ENCODE measurements around the gene USP20.
"Not testable (repeated sequence)": the region's sequence is repeated elsewhere in the genome, so short reads cannot be mapped to it uniquely, and the experiment has no call there.

USP20 gene

DNA sequence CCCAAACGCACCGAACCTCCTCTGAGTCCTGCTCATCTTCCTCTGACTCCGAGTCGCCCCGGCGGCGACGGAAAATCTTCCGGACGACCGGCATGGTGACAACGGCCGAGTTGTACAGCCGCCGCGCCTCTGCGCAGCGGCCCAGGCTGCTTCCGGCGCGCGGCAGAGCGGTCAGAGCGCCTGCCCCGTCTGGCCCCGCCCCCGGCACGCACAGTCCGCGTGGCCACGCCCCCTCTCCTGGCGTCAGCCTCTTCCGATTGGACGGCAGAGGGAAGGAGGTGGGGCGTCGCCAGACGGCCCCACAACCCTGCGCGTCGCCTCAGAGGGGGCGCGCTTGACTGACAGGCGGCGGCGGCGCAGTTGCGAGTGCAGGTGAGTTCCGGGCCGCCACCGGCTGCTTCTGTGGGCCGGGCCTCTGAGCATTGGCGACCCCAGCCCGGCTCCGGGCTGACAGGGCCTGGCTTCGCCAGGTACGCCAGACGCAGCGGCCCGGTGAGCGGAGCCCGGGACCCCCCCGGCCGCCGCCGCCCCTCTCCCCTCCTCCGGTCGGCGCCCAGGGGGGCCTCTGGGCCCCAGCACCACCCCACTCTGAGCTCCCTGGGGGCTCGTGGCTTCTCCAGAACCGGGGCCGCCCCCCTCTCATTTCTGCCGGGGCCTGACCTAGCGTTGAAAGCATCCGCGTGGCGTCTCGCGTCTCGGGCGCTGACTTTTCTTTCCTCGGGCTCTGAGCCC is at the start of gene USP20, which contains the start of gene C9orf78:
Gene USP20 (plus strand): TSS at position 331 of the 732 bp plus-strand sequence. CDS start 17,098 bp downstream, outside the sequence.
Gene C9orf78 (minus strand): TSS at position 148 of the 732 bp plus-strand sequence. CDS start 54 bp downstream, at position 94.
- DNase-seq (ENCODE audit: low spot score), result peak; percentile 96

DNA sequence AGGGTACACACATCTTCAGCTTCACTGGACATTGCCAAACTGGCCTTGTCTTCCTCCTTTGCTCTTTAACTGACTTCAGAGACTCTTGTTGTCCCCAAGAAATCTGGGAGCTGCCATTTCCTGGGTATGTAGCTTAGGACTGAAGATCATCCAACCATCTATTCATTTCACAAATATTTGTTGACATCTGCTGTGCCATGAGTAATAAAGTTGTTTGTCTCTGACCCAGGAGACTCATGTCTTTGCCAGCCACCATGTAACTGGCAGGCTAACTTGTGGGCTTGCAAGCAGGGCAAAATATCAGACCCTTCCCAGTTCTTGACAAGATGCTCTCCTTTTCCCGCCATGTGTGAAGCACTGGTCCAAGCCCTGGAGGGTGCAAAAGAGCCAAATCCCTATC is 49.4 kb upstream of the USP20 start:
- no peak for DNase-seq (ENCODE audit: low spot score)

DNA sequence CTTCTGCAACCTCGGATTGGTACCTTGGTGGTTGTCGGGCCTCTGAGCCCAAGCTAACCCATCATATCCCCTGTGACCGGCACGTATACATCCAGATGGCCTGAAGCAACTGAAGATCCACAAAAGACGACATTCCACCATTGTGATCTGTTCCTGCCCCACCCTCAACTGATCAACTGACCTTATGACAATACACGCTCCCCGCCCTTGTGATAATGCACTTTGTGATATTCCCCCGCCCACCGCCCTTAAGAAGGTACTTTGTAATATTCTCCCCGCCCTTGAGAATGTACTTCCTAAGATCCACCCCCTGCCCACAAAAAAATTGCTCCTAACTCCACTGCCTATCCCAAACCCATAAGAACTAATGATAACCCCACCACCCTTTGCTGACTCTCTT is 48.8 kb upstream of the USP20 start:
- no peak for DNase-seq (ENCODE audit: low spot score)

DNA sequence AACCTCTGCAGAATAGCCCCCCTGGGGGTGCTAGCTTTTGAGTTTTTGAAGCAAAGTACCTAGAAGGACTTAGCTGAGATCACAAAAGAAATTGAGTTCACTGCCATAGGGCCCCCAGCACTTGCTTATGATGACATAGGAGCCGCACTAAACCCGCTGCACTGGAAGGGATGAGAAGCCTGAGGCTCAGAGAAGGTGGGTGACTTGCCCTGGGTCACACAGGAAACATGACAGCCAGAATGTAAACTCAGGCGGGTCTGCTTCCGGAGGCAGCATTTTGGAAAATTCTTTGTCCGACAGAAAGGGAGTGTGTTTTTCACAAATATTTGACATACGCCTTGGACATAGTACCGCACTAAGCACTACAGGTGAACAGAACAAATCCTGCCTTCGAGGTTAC is 40.7 kb upstream of the USP20 start:
- no peak for DNase-seq (ENCODE audit: low spot score)

DNA sequence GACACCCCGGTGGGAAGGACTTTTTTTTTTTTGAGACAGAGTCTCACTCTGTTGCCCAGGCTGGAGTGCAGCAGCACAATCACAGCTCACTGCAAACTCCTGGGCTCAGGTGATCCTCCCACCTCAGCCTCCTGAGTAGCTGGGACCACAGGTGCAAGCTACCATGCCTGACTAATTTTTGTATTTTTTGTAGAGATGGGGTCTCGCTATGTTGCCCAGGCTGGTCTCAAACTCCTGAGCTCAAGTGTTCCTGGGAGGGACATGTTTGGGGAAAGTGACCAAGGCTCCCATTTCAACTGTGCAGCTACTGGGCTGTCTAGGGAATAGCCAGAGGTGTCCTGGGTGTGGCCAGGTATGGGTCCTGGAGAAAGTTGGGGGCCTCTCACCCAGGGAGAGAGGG is 39.2 kb upstream of the USP20 start:
- not testable (repeated sequence) for DNase-seq (ENCODE audit: low spot score)

DNA sequence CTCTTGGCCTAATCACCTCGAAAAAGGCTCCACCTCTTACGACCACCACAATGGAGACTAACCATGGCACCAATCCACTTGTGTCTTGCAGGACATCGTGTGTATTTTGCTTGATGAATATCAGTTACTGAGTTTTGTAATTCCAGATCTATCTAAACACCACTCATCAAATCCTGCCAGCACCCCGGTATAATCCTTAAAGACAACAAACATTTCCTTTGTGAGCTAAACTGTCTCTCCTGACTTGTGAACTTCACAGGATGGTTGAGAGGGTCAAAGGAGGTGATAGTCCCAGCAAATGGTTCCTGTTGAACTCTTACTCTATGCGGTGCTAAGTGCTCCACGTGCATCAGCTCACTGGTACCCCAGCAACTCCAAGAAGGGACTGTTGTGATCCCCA is 36.3 kb upstream of the USP20 start:
- DNase-seq (ENCODE audit: low spot score), result no peak

DNA sequence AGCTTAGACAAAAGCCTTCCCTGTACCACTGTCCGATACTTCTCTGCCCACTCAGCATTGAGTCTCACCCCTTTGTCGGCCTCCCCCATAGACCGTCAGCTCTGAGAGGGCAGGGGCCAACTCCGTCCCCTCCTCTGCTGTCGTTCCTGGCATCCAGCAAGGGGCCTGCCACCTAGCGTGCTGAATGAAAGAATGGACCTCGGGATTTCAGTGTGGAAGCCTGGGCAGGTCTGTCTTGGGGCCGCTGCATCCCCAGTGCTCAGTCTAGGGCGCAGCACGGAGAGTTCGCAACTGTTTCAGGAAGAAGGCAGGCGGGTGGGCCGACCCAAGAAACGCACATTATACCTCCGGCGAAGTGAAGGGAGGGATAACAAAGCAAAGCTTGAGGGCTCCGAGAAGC is 33.8 kb upstream of the USP20 start:
- no peak for DNase-seq (ENCODE audit: low spot score)

DNA sequence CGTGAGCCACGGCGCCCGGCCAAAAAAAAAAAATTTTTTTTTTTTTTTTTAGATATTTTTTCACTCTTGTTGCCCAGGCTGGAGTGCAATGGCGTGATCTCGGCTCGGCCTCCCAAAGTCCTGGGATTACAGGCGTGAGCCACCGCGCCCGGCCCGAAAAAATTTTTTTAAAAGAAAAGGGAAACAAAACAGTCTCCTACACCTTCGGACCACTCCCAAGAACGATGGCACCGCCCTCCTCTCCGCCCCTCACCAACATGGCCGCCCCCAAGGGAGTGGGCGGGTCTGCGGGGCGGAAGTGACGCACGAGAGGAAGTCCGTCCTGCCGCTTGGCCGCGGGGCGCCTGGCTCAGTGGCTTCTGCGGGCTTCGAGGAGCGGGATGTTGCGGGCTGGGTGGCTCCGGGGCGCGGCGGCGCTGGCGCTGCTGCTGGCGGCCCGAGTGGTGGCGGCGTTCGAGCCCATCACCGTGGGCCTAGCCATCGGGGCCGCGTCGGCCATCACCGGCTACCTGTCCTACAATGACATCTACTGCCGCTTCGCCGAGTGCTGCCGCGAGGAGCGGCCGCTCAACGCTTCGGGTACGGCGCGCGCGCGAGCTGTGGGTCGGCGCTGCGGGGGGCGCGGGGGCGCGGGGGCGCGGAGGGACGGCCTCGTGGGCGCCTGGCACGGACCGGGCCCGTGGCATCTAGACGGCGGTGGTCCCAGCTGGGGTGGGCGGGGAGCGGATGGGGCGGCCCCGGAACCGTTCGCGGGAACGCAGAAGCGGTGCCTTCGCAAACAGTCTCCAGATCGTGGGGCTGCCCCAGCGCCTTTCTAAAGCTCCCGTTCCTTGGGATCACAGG is 32.2 kb upstream of the USP20 start, which contains the start of gene TOR1B:
Gene TOR1B (plus strand): TSS at position 352 of the 843 bp plus-strand sequence. CDS start 29 bp downstream, at position 381.
- DNase-seq (ENCODE audit: low spot score), result peak; percentile 94

DNA sequence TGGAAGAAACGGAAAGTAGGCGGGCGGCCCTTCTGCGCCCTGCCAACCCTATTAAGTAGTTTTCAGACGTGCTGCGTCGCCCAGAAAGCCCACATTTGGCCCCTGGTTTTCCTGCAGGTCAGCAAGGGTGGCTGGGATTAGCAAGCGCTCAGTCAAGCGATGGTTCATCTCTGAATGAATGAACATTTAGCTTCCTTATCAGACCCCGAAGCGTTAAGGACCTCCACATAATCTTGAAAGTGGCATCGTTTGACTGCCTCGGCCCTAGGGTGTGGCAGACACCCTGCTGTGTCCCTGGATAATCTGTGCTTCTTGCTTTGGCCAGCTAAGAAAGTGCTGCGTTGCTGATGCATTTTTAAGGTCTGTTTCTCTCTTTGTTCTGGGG is 31.6 kb upstream of the USP20 start:
- DNase-seq (ENCODE audit: low spot score), result no peak

DNA sequence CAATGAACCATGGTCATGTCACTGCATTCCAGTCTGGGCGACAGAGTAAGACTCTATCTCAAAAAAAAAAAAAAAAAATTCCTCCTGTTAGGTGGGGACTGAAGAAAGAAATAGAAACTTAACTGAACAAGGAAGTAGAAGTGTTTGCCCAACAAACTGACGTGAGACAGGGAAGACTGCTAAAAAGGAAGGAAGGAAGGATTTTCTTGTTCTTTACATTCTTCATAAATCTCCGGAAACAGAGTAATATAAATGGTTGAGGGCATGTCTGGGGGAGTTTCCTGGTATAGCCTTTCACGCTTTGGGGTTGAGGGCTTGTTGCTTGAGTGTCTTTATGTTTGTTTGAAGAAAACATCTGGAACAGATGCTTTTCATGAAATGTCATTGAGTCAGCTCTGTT is 29.2 kb upstream of the USP20 start:
- no peak for DNase-seq (ENCODE audit: low spot score)

DNA sequence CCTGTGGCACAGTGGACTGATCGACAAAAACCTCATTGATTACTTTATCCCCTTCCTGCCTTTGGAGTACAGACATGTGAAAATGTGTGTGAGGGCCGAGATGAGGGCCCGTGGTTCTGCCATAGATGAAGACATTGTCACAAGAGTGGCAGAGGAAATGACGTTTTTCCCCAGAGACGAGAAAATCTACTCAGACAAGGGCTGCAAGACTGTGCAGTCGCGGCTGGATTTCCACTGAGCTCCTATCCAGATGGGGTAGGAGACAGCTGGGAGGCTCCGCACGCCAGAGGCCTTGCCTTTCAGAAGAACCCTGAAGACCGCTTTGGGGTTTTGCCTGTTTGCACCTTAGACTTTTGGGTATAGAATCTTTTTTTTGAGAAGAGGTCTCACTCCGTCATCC is 25.9 kb upstream of the USP20 start:
- no peak for DNase-seq (ENCODE audit: low spot score)

DNA sequence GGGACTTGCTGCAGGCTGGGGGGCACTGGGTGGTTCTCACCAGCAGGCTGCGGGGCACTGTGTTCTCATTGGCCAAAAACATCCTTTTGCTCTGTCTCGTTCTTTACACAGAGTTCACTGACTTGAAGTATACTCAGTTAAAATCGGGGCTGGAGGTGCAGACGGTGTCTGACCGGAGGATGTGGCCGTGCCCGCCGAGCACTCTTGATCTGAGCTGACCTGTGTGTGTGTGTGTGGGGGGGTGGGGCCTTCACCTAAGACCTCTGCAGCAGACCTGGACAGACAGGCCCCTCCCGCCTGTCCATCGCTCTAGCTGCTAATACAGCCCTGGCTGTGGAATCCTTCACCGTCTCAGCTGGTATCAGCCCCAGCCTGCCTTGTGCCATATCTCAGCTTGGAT is 25.1 kb upstream of the USP20 start:
- DNase-seq (ENCODE audit: low spot score), result no peak

DNA sequence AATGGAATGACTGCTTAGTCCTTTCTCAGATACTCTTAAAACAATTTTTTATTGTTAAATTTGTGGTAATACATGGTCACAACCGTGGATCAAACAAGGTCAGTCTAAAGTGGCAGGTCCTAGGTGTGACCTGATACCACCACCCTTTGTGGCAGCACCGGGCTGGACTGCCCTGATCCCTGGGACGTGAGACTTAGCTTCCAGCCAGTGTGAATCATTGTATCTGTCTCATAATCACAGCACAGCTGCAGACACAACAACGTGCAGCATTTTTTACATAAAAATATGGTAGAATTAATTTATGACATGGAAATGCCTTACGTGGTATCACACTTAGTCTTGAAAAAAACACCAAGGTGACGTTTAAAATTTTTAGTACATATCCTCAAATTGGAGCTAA is 24.5 kb upstream of the USP20 start:
- no peak for DNase-seq (ENCODE audit: low spot score)

DNA sequence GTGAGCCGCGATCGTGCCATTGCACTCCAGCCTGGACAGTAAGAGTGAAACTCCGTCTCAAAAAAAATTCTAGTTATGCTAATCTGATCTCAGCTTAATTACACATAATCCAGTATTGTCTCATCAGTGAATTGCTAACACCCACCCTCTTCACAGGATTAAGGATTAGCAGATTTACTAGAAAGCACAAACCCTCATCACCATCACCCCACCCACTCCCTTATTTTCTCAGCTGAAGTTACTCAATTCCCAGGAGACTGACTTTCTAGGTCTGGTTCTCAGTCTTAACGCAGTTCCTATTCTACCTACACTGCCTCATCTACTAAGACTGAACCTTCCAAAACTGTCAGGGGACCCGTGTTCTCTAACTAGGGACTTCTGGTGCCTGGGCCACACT is 23.3 kb upstream of the USP20 start:
- no peak for DNase-seq (ENCODE audit: low spot score)

DNA sequence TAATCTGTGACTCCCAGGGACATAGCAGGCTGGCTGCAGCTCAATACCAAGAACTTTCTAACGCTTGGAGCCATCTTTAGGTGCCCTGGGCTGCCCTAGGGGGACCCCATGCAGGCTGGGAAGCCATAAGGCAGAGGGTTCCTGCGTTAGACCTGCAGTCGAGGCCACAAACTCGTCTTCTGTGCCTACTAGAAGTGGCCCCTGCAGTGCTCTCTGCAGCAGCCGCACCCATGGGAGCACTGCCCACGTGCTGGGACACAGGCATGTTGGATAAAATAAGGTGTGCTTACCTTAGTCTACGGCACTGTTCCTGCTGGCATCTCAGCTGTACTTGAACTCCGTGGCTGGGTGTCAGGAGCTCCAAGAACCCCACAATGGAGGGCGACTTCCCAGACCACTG is 22.9 kb upstream of the USP20 start:
- no peak for DNase-seq (ENCODE audit: low spot score)

DNA sequence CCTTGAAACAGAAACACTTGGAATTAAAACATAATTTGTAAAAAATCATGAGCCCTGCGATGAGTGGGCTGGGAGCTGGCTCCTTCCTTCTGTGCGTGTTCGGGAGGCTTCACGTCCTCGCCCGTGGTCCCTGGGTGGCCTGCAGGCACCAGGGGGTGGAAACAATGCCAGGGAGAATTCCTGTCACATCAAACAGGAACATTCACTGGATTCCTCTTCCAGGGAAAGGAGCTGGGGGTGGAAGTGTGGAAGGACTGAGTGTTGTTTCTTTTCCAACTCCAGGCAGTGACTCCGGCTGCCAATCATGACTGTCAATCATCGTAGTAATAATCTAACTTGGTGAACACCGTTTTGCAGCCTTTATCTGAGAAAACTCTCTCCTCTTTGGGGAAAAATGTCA is 21.6 kb upstream of the USP20 start:
- no peak for DNase-seq (ENCODE audit: low spot score)

DNA sequence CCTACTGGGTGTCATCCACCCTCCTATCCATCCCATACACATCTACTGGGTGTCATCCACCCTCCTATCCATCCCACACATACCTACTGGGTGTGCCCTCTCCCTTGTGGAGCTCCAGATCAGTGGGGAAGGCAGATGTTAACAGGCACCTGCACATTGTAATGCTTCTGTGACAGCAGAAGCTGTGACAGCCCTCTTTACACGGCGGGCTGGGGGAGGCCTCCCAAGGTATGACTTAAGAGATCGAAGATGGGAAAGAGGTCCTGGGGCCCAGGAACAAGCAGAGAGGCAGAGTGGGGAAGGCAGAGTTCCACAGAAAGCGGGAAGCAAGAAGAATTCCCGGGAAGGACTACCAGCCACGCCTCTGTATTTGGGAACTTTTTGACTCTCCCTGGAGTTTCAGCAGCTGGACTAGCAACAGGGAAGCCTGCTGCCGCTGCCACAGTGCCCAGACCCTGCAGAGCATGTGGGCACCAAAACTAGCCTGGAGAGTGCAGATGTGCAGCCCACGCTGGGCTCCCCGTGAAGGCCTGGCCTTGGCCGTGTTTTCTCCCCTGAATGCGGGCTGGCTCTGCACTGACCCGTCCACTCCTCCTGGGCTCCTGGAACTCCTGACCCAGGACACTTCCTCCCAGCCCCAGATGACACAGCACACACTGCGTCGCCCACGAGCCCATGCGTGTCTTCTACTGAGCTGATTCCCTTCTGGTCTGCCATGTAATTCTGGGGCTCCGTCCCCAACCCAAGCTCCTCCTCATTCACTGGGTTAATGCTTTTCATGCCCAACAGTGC is 20.6 kb upstream of the USP20 start:
- DNase-seq (ENCODE audit: low spot score), result peak; percentile 40

DNA sequence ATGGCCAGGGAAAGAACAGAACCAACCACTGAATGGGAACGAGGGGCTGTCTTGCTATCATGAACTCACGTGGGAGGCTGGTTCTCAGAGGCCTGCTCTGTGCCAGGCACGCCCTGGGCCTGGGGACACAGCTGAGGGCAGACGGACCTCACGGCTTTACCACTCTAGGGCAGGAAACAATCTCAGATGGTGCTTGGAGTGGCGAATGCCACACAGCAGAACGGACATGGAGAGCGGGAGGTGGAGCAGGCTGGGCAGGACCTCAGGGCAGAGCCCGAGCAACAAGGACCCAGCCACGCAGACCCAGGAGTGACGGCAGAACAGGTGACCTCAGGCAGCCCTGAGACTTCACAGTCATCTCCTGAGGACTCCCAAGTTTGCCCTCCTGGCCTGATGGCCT is 20.0 kb upstream of the USP20 start:
- DNase-seq (ENCODE audit: low spot score), result no peak

DNA sequence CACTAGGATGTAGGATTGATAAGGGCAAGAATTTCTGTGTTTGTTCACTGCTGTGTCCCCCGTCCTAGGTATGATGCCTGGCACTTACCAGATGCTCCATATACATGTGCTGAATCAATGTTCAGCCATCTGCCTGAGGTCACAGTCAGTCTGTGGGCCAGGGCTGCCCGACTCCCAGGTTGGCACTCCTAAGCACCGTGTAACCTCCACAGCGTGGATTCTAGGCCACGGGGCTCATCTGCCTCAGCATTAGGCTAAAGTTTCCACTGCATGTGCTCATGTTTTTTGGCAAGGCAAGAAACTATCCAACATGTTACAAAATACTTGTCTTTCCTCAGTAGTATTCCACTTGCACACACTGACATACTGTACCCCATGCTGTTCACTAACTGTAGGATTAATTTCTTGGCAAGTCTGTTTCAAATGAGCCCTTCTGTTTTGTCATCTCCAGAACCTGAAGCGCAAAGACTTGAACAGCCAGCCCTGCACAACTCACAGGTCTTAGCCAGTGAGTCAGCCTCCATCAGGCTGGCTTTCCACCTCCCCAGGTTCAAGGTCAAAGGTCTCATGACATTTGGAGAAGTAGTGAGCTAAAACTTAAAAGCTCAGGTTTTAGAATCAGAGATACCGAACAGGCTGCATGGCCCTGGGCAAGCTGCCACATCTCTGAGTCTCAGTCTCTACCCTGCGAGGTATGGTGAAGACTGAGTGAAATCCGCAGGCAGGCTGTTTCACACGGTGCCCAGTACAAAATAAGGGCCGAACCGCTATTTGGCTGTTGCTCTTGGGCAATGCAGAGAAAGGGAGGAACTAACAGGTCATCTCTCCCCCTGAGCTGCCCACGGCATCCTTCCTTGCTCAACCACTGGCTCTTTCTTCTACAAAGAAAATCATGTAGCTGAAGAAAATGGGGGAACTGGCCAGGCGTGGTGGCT is 18.5 kb upstream of the USP20 start:
- no peak for DNase-seq (ENCODE audit: low spot score)

DNA sequence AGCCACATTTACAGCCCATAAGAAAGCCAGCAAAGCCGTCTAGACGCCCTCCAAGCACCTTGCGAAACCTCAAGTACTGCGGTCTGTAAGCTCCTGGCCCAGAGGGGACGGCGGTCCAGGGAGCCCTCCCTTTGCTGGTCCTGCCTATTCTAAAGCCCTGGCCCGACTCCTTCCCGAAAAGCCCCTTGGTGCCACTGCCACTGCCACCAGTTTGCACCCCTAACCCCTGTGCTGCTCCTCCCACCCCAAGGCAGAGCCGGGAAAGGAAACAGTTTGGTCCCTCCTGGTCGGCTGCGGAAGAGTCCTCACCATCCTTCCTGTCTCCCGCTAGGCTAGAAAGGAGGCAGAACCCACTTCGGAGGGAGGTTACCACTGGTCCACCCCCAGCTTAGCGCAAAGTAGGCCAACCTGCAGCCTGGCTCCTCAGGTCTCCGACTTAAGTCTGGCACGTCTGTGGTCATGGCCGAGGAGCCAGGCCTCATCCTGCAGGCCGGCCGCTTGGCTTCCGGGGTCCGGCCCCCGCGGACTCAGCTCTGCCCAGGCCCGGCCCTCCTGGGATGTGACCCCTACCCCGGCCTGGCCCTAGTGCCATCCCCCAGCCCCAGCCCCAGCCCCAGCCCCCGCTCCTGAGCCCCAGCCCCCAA is 12.2 kb upstream of the USP20 start:
- DNase-seq (ENCODE audit: low spot score), result no peak

DNA sequence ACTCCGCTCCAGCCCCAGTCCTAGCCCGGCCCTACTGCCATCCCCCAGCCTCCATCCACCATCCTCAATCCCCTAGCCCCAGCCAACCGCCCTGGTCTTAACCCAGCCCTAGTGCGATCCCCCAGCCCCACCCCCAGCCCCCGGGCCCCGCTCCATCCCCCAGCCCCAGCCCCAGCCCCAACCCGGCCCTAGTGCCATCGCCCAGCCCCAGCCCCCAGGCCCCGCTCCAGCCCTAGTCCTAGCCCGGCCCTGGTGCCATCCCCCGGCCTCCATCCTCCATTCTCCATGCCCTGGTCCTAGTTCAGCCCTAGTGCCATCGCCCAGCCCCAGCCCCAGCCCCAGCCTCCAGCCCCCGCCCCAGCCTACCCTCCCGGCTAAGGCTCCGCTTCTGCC is 11.7 kb upstream of the USP20 start:
- no peak for DNase-seq (ENCODE audit: low spot score)

Measured in putamen (tissue), 1 donor.